Natural killer cell (primary cell): ENCODE measurements around the gene UBL7. TPM values are rescaled to one million over a fixed set of nuclear protein-coding genes. Genes with fewer than 3 reads are reported as not detected.

Experiments used
- ATAC-seq, 3 donors: fragments of 150-1000 bp in 2 of 3; fragments of 200-7000 bp in 1 of 3; cut with Tn5 transposase; 1 replicate in 1 of 3; 2 replicates in 2 of 3; pipeline ENCODE4 v1.10.0; 2021; ENCODE audit warnings: mild to moderate bottlenecking in 2 of 3, moderate library complexity in 2 of 3
- DNase-seq, 2 donors: peaks; one replicate each; pipeline versions ENCODE4 v3.0.0 to v3.0.0-alpha.2; 2013 to 2021; ENCODE audit warnings: mixed read lengths in 1 of 2
- H3K27ac ChIP-seq: one replicate; pipeline ENCODE4 v1.5.1; 2013; ENCODE audit warnings: mild to moderate bottlenecking, low read length
- H3K27me3 ChIP-seq: one replicate; pipeline ENCODE4 v1.6.1; 2013; ENCODE audit warnings: low read length; ENCODE audit not compliant: control insufficient read depth, insufficient read depth
- H3K36me3 ChIP-seq: one replicate; pipeline ENCODE4 v1.6.1; 2013; ENCODE audit warnings: low read length; ENCODE audit not compliant: control insufficient read depth, insufficient read depth
- H3K4me1 ChIP-seq: one replicate; pipeline ENCODE4 v1.6.1; 2013; ENCODE audit warnings: low read length; ENCODE audit not compliant: control insufficient read depth, insufficient read depth
- H3K4me3 ChIP-seq: one replicate; pipeline ENCODE4 v1.5.1; 2013; ENCODE audit warnings: low read length
- H3K9me3 ChIP-seq: one replicate; pipeline ENCODE4 v1.6.1; 2013; ENCODE audit warnings: low read length; ENCODE audit not compliant: control insufficient read depth, insufficient read depth
- H3K27ac Mint-ChIP-seq, 2 donors: one replicate each; pipeline ENCODE4 v1.8.0; 2022; ENCODE audit warnings: mild to moderate bottlenecking in 2 of 2, mixed read lengths in 2 of 2, moderate library complexity in 1 of 2
- H3K27me3 Mint-ChIP-seq, 2 donors: one replicate each; pipeline ENCODE4 v1.8.0; 2022; ENCODE audit warnings: low read depth in 2 of 2, mixed read lengths in 2 of 2
- H3K36me3 Mint-ChIP-seq: one replicate; pipeline ENCODE4 v1.8.0; 2022; ENCODE audit warnings: mixed read lengths
- H3K4me1 Mint-ChIP-seq, 2 donors: one replicate each; pipeline ENCODE4 v1.8.0; 2022; ENCODE audit warnings: mixed read lengths in 2 of 2
- H3K4me3 Mint-ChIP-seq: one replicate; pipeline ENCODE4 v1.8.0; 2022; ENCODE audit warnings: mild to moderate bottlenecking, moderate library complexity, mixed read lengths
- H3K9me3 Mint-ChIP-seq, 2 donors: one replicate each; pipeline ENCODE4 v1.8.0; 2022; ENCODE audit warnings: mixed read lengths in 2 of 2
- WGBS: methylation state at CpG from one replicate; pipeline ENCODE4 v1.1.7; 2013; ENCODE audit warnings: missing lambda C conversion rate; ENCODE audit not compliant: insufficient coverage; 5-methylcytosine and 5-hydroxymethylcytosine counted together
- intact Hi-C: fragments of 100-400 bp; cut with micrococcal nuclease; formaldehyde crosslinking; loops from one replicate; pipeline ENCODE4 v1.14.2; 2022
- total RNA-seq, 4 donors: library from RNA; stranded (reverse); fragments of 120-200 nt in 1 of 4; gene quantifications; one replicate each; pipeline versions ENCODE4 v1.2.3 to v1.2.4, GENCODE V29; 2013 to 2022
- TF ChIP-seq, protein P1 (sequence below): fragments of 200-600 bp; IDR thresholded peaks from one replicate; pipeline ENCODE4 v1.8.0; 2022; ENCODE audit warnings: antibody characterized with exemption

UBL7 gene
- total RNA-seq, 3 donors from 2014 or later (not counting 1 experiment from before 2014, with no cell fraction given), result 25.1 to 38.7 (median 29.0) TPM

DNA sequence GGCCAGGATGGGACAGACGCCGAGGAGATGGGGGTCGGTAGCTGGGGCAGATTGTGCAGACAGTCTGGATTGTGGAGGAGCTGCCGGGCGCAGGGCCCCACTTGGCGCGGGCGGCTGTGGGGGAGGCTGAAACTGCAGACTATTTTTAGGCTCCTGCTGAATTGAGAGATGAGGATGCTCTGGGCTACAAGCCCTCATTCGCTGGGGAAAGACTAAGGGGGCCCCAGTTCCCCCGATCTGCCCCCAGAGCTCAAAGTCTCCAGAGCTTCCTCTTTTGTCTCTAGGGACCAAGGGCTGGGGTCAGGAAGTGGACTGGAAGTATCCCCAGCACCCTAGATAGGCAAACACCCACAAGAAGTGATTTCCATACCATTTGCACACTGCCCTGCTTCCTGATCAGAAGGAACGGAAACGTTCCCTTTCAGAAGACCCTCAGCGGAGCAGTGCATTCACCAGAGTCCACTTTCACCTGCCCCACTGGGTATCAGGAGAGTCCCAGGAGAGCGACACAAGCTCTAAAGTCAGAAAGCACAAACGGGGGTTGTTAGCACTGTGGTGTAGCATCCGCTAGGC lies 56.9 kb downstream of the UBL7 start:
- Mint-ChIP-seq H3K27me3 (no peaks in the 10 kb centered on the region), H3K36me3 (no peaks in the 10 kb centered on the region), H3K27ac (peak overlapping the region; percentile 34 to 70), H3K9me3 (no peaks in the 10 kb centered on the region), H3K4me1 (peaks cover 51 to 67% of the 10 kb centered on the region in 2 donors), H3K4me3 (no peak overlapping the region)
- H3K27me3 ChIP-seq, result no peaks in the 10 kb centered on the region
- no peak overlapping the region for H3K4me3 ChIP-seq
- H3K4me1 ChIP-seq, result peaks cover 62% of the 10 kb centered on the region
- H3K9me3 ChIP-seq, result no peaks in the 10 kb centered on the region
- no peak for ATAC-seq
- WGBS, result 43% methylated on average over 16 of the region's 16 CpGs
- no peak for DNase-seq
- H3K27ac ChIP-seq, result peak overlapping the region; percentile 31
- intact Hi-C loops, result loop anchor here (5.0 kb wide), 1 partner anchor 33 kb away; no protein-coding TSS in a partner anchor
- H3K36me3 ChIP-seq, result no peaks in the 10 kb centered on the region
- TF ChIP-seq, protein P1, sequence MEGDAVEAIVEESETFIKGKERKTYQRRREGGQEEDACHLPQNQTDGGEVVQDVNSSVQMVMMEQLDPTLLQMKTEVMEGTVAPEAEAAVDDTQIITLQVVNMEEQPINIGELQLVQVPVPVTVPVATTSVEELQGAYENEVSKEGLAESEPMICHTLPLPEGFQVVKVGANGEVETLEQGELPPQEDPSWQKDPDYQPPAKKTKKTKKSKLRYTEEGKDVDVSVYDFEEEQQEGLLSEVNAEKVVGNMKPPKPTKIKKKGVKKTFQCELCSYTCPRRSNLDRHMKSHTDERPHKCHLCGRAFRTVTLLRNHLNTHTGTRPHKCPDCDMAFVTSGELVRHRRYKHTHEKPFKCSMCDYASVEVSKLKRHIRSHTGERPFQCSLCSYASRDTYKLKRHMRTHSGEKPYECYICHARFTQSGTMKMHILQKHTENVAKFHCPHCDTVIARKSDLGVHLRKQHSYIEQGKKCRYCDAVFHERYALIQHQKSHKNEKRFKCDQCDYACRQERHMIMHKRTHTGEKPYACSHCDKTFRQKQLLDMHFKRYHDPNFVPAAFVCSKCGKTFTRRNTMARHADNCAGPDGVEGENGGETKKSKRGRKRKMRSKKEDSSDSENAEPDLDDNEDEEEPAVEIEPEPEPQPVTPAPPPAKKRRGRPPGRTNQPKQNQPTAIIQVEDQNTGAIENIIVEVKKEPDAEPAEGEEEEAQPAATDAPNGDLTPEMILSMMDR, result no peak

GRCh38 chr15:74403588-74403919 lies 57.4 kb downstream of the UBL7 start:
- Histone ChIP-seq H3K4me3 (no peak overlapping the region), H3K27ac (peak overlapping the region; percentile 63), H3K9me3 (no peaks in the 10 kb centered on the region), H3K36me3 (no peaks in the 10 kb centered on the region), H3K4me1 (peaks cover 67% of the 10 kb centered on the region), H3K27me3 (no peaks in the 10 kb centered on the region)
- TF ChIP-seq, protein P1, result no peak
- intact Hi-C loops, result loop anchor here (5.0 kb wide), 1 partner anchor 34 kb away; no protein-coding TSS in a partner anchor
- H3K4me1 Mint-ChIP-seq, result peaks cover 57 to 72% of the 10 kb centered on the region in 2 donors
- no peak for ATAC-seq
- no peaks in the 10 kb centered on the region for H3K36me3 Mint-ChIP-seq
- H3K4me3 Mint-ChIP-seq, result peak overlapping the region; percentile 47
- peak overlapping the region; percentile 34 to 70 for H3K27ac Mint-ChIP-seq
- H3K9me3 Mint-ChIP-seq, result no peaks in the 10 kb centered on the region
- DNase-seq, result no peak
- no peaks in the 10 kb centered on the region for H3K27me3 Mint-ChIP-seq
- WGBS, result 76% methylated on average over 10 of the region's 10 CpGs

DNA sequence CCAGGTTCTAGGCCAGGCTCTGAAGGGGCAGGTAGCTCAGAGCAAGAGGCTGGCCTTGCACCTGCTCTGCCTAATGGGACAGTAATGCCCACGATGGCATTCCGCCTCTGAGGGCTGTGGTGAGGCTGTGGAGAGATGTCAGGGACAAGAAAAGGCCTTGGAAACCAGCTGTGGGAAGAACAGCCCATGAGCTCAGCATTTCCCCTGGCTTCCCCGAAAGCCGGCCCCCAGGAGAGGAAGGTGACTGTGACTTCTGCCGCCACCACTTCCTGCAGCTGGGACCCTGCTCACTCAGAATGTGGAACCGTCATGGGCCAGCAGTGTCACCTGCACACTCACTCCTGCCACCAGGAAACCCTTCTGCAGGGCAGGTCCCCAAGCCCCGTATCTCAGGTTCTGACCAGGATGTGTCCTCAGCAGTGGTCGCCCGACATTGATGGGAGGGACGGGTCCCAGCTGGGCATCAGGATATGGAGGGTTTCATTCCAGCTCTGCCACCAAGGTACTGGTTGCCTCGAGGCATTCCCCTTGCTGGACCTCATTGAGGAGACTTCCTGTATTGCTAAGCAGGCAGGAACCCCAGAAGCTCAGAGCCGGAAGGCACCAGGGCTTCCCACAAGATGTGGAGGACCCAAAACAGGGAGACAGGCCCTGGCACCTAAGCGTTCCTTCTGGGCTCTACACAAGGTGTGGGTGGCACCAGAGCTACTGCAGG lies 57.9 kb downstream of the UBL7 start:
- TF ChIP-seq, protein P1, result no peak
- Histone ChIP-seq H3K4me3 (no peak overlapping the region), H3K4me1 (peaks cover 72% of the 10 kb centered on the region), H3K9me3 (no peaks in the 10 kb centered on the region), H3K27me3 (no peaks in the 10 kb centered on the region), H3K27ac (peak overlapping the region; percentile 63), H3K36me3 (no peaks in the 10 kb centered on the region)
- WGBS, result 3% methylated on average over 13 of the region's 13 CpGs
- Mint-ChIP-seq H3K4me3 (peak overlapping the region; percentile 29), H3K36me3 (no peaks in the 10 kb centered on the region), H3K9me3 (no peaks in the 10 kb centered on the region), H3K27me3 (no peaks in the 10 kb centered on the region), H3K27ac (peak overlapping the region; percentile 32 to 70), H3K4me1 (peaks cover 62 to 78% of the 10 kb centered on the region in 2 donors)
- peak; percentile 37 to 63 for DNase-seq
- peak; percentile 57 to 67 (median 65) for ATAC-seq
- intact Hi-C loops, result loop anchor here (5.0 kb wide), 1 partner anchor 34 kb away; no protein-coding TSS in a partner anchor
